LNCAP (cell line): ENCODE data around the gene LKAAEAR1.

Experiments
- CTCF ChIP-seq: fragments of 450-650 bp; IDR thresholded peaks from 2 replicates; pipeline ENCODE4 v1.5.1; 2017; ENCODE audit warnings: mild to moderate bottlenecking

Gene LKAAEAR1

DNA sequence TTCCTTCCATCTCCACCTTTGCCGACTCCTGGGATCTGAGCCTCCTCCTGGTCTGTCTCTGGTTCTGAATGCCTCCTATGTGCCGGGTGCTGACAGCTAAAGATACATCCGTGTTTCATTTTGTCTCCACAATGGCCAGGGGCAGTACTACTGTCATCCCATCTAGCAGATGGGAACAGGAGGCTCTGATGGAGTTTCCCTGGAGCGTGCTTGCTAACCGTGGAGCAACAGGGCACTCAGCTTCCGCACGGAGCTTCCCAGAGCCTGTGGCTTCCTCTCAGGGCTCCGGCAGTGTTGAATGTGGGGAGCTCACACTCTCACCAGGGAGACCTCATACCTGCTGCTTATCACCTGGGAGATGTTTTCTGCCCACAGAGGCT is 35.1 kb upstream of the LKAAEAR1 start:
- no peak for TF ChIP-seq CTCF

DNA sequence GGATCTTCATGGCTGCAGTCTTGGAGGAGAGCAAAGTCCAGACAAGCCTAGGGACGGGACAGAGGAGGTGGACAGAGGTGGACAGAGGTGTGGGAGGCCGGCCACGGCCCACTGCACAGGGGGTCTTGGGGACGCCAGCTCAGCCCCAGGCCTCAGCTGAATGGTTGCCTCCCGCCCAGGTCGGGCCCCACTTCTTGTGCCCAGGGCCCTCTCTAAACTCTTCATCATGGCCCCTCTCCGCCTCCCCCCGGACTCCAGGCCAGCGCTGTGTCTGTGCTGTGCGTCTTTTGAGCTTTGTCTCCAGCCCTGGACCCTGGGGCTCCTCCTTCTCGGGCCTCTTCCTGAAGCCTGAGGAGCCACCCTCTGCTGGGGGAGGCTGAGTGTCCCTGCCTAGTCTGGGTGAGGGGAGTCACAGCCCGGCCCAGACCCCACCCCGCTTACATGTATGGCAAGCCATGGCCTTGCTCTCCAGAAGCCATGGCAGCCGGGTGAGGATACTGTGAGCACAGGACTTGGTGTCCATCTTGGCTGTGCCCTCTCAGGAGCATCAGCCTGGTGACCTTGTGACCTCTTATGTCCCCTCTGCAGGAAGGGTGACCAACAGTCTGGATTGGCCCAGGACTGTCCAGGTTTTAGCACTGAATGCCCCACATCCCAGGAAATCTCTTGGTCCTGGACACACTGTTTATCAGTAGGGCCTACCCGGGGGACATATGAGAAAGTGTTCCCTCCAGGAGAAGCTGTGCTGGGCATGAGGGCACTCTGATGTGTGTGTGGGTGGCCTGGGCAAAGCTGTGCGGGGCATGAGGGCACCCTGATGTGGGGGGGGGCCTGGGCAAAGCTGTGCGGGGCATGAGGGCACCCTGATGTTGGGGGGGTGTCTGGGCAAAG is 32.6 kb upstream of the LKAAEAR1 start:
- TF ChIP-seq CTCF, result no peak

DNA sequence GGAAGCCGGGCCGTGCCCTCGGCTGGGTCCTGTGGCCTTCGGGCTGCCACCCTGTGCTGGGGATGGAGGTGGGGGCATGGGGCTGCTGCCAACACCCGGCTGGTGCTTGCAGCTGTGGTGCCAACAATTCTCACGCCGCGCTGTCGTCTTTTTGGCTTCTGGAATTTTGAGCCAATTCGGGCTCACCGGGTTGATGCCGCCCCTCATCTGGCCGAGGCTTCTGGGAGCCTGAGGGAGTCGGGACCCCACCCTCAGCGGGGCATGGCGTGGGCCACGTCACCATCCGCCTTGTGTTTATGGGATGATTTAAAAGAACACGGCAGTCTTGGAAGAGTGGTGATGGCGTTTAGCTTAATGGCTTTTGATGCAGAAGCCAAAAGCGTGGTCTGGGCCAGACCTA is 31.8 kb upstream of the LKAAEAR1 start:
- TF ChIP-seq CTCF, result no peak

GRCh38 chr20:64115171-64115911 is 31.1 kb upstream of the LKAAEAR1 start:
- no peak for TF ChIP-seq CTCF

DNA sequence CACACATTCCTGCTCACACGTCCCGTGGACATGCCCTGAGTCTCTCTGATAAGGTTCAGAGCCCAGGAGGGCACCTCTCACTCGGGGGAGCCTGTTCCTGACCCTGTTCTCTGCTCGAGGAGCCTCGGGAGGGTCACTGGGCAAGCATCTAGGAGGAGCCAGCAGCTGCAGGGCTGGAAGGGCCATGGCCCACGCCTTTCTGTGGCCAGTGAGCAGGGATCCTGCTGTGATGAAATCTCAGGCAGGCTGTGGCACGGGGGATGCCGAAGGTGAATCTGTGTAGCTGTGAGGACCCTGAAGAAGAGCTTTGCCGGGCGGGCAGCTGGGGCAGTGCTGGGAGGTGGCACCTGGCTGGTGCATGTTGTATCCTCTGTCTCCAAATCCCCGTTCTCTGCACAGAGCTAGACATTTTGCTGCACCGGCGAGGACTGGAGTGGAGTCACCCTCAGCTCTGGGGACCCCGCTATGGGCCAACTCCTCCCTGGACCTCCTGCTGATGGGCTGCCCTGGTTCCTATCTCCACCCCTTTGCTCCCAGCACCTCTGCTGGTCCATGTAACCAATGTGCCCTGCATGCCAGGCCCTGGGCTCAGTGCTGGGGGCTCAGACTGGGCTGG is 30.3 kb upstream of the LKAAEAR1 start:
- TF ChIP-seq CTCF, result no peak

GRCh38 chr20:64113796-64114355 is 29.7 kb upstream of the LKAAEAR1 start:
- TF ChIP-seq CTCF, result no peak

- no peak for TF ChIP-seq CTCF
Observed at GRCh38 chr20:64113444-64113775, 29.2 kb upstream of the LKAAEAR1 start.
